OCI-LY1 (cell line): ENCODE measurements around the gene GGA2.

Experiments
- CTCF ChIP-seq: fragments of 200-600 bp; sonication (generic), shearing (Covaris generic); IDR thresholded peaks from 2 replicates; pipeline ENCODE4 v1.5.1; 2017; ENCODE audit warnings: mild to moderate bottlenecking, antibody characterized with exemption, low read length, moderate library complexity, mixed read lengths
- EZH2 ChIP-seq: fragments of 200-600 bp; sonication (generic), shearing (Covaris generic); IDR thresholded peaks from 2 replicates; pipeline ENCODE4 v1.8.0; 2017; ENCODE audit warnings: borderline replicate concordance, mixed run types, mild to moderate bottlenecking, antibody characterized with exemption, low read length, moderate library complexity, mixed read lengths

GRCh38 chr16:23501291-23501690, 9.0 kb downstream of the GGA2 start:
- TF ChIP-seq CTCF (no peak), EZH2 (no peak)
